Caki2 (cell line): ENCODE results near the gene SENP1. TPM values are rescaled to one million over a fixed set of nuclear protein-coding genes. Genes with fewer than 3 reads are reported as not detected.

Experiments
- DNase-seq: peaks from one replicate; pipeline ENCODE4 v3.0.0-alpha.2; 2015; ENCODE audit warnings: low read depth
- in situ Hi-C: cut with HindIII; loops from 2 replicates; pipeline ENCODE4 v1.10.0; 2016; ENCODE audit warnings: low sequenced_read_pairs, low pct_unique_long_range_greater_than_20kb, mixed read lengths
- total RNA-seq: library from RNA; depleted of rRNA; stranded (reverse); fragments of >200 nt; shearing (Covaris generic); gene quantifications from 2 replicates; pipeline ENCODE4 v1.2.3, GENCODE V29; 2014; ENCODE audit warnings: low replicate concordance

The SENP1 gene
- total RNA-seq, 1 experiment from 2014 or later = 18.4 TPM

GRCh38 chr12:48074266-48074665 is 31.6 kb downstream of the SENP1 start:
- DNase-seq = no peak
- in situ Hi-C loops = no loop called here

- DNase-seq = no peak
- in situ Hi-C loops = no loop called here
Measured at GRCh38 chr12:48072266-48072665, 33.6 kb downstream of the SENP1 start.

- DNase-seq = no peak
- in situ Hi-C loops = no loop called here
Measured at GRCh38 chr12:48071808-48072207, 34.1 kb downstream of the SENP1 start.

GRCh38 chr12:48070731-48071130 is 35.1 kb downstream of the SENP1 start:
- DNase-seq = no peak
- in situ Hi-C loops = no loop called here

GRCh38 chr12:48070033-48070432 is 35.8 kb downstream of the SENP1 start:
- DNase-seq = no peak

GRCh38 chr12:48069241-48069640 is 36.6 kb downstream of the SENP1 start:
- in situ Hi-C loops = no loop called here
- DNase-seq = peak; percentile 19

More at GRCh38 chr12:48070033-48070432, 35.8 kb downstream of the SENP1 start:
- in situ Hi-C loops = no loop called here

GRCh38 chr12:48068457-48068856 is 37.4 kb downstream of the SENP1 start:
- DNase-seq = no peak
- in situ Hi-C loops = no loop called here

- in situ Hi-C loops = no loop called here
- DNase-seq = no peak
Measured at GRCh38 chr12:48067250-48067938, 38.5 kb downstream of the SENP1 start.

GRCh38 chr12:48065041-48065440 is 40.8 kb downstream of the SENP1 start:
- in situ Hi-C loops = no loop called here
- DNase-seq = no peak

- in situ Hi-C loops = no loop called here
- DNase-seq = no peak
Measured at GRCh38 chr12:48063530-48063929, 42.3 kb downstream of the SENP1 start.

GRCh38 chr12:48061938-48062719 is 43.8 kb downstream of the SENP1 start:
- DNase-seq = no peak
- in situ Hi-C loops = no loop called here

GRCh38 chr12:48060474-48060873 is 45.4 kb downstream of the SENP1 start:
- no peak for DNase-seq
- in situ Hi-C loops = no loop called here

- no peak for DNase-seq
- in situ Hi-C loops = no loop called here
Measured at GRCh38 chr12:48058771-48059170, 47.1 kb downstream of the SENP1 start.

- DNase-seq = no peak
- in situ Hi-C loops = no loop called here
Measured at GRCh38 chr12:48054955-48055821, 50.7 kb downstream of the SENP1 start.

GRCh38 chr12:48053883-48054282 is 52.0 kb downstream of the SENP1 start:
- in situ Hi-C loops = no loop called here

GRCh38 chr12:48053122-48053521 is 52.8 kb downstream of the SENP1 start:
- DNase-seq = no peak
- in situ Hi-C loops = no loop called here

More at GRCh38 chr12:48053883-48054282, 52.0 kb downstream of the SENP1 start:
- no peak for DNase-seq

- in situ Hi-C loops = no loop called here
- DNase-seq = no peak
Measured at GRCh38 chr12:48051681-48052080, 54.2 kb downstream of the SENP1 start.

- in situ Hi-C loops = no loop called here
- no peak for DNase-seq
Measured at GRCh38 chr12:48050174-48050573, 55.7 kb downstream of the SENP1 start.
